ENCODE data around the gene TYW1.
"Not testable (repeated sequence)": the region's sequence is repeated elsewhere in the genome, so short reads cannot be mapped to it uniquely, and the experiment has no call there.

TYW1 gene

DNA sequence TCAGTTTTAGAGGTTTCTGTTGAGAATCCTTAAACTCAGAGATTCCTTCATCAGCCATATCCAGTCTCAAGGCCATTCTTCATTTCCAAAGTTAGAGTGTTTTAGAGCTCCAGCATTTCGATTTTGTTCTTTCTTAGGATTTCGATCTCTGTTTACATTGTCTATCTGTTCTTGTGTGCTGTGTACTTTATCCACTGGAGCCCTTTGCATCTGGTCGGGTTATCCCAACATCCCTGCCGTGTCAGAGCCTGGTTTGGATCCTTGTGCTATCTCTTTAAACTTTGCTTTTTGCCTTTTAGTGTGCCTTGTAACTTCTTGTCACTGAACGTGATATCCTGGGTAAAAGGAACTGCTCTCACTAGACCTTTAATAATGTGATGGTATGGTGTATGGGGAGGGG, 131.6 kb downstream of the TYW1 start:
- not testable (repeated sequence) for DNase-seq (ENCODE audit: low read depth in 3 of 3)

DNA sequence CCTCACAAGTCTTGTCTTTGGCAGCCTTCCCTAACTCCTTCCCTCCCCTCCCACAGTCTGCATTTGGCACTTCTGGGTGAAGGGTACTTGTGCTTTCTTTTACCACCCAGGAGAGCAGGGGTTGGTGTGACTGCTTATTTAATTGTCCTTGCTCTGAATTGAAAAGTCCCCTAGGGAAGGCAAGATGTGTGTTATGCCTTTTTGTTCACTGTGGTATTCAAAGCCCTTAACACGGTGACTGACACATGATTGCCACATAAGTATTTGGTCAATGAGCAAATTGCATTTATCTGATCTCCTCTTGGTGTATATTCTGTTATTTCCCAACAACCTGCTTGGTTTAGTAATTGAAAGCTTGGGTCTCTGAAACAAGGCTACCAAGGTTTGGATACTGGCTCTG, 134.1 kb downstream of the TYW1 start:
- not testable (repeated sequence) for DNase-seq (ENCODE audit: low read depth in 3 of 3)

- peak in 1 of 3 experiments; percentile 16 for DNase-seq (ENCODE audit: low read depth in 3 of 3)
Measured at GRCh38 chr7:67134912-67135311, 138.3 kb downstream of the TYW1 start.

GRCh38 chr7:67135617-67136486, 139.2 kb downstream of the TYW1 start:
- not testable (repeated sequence) for DNase-seq (ENCODE audit: low read depth in 3 of 3)

- DNase-seq (ENCODE audit: low read depth in 3 of 3): not testable (repeated sequence)
Measured at GRCh38 chr7:67137489-67137888, 140.9 kb downstream of the TYW1 start.

DNA sequence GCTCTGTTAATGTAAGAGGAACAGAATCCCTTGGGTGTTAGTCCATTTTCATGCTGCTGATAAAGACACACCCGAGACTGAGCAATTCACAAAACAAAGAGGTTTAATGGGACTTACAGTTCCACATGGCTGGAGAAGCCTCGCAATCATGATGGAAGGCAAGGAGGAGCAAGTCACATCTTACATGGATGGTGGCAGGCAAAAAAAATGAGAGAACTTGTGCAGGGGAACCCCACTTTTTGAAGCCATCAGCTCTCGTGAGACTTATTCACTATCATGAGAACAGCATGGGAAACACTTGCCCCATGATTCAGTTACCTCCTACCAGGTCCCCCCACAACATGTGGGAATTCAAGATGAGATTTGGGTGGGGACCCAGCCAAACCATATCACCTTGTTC, 143.2 kb downstream of the TYW1 start:
- DNase-seq (ENCODE audit: low read depth in 3 of 3): not testable (repeated sequence)

DNA sequence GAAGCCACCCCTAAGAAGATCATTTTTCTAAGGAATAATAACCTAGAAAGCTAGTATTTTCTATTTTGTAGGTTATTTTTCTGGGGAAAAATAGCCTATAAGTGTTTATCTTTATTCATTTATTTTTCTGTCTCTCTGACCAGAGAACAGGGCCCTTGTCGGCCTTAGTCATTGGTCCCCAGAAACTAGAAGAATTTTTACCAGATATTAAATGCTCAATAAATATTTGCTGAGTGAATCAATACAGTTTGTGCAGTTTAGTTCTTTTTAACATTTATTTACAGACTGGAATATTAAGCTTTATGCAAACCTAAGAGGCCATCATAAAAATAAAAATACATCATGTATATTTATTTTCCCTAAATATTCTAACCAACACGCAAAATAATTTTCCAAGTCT, 144.4 kb downstream of the TYW1 start:
- DNase-seq (ENCODE audit: low read depth in 3 of 3): not testable (repeated sequence)

- DNase-seq (ENCODE audit: low read depth in 3 of 3): not testable (repeated sequence)
Measured at GRCh38 chr7:67143091-67143786, 146.6 kb downstream of the TYW1 start.

DNA sequence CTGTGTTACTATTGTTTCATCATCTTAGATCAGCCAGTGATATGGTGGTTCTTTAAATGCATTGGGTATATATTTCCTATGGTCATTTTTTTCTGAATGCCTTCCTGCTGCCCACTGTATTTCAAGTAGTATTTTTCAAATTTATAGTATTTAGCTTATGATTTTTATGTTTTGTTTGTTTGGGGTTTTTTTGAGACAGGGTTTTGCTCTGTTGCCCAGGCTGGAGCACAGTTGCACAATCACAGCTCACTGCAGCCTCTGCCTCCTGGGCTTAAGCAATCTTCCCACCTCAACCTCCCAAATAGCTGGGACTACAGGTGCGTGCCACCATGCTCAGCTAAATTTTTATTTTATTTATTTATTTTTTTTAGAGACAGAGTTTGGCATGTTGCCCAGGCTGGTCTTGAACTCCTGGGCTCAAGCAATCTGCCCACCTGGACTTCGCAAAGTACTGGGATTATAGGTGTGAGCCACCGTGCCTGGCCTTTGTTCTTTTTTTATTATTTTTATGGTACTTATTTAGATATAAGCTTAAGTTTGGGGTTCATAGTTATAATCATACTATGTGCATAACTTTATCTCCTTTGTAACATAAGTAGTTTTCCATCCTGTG, 149.1 kb downstream of the TYW1 start:
- DNase-seq (ENCODE audit: low read depth in 3 of 3): not testable (repeated sequence)

GRCh38 chr7:67149131-67149530, 152.5 kb downstream of the TYW1 start:
- not testable (repeated sequence) for DNase-seq (ENCODE audit: low read depth in 3 of 3)

DNA sequence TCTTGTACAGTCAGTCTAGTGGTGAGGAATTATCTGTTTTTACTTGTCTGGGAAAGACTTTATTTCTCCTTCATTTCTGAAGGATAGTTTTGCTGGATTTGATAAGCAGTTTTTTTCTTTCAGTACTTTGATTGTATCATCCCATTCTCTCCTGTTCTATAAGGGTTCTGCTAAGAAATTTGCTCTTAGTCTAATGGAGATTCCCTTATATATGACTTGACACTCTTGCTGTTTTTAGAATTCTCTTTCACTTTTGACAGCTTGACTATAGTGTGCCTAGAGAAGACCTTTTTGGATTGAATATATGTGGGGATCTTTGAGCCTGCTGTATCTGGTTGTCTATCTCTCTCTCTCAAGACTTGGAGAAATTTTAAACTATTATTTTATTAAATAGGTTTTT, 157.7 kb downstream of the TYW1 start:
- DNase-seq (ENCODE audit: low read depth in 3 of 3): not testable (repeated sequence)

DNA sequence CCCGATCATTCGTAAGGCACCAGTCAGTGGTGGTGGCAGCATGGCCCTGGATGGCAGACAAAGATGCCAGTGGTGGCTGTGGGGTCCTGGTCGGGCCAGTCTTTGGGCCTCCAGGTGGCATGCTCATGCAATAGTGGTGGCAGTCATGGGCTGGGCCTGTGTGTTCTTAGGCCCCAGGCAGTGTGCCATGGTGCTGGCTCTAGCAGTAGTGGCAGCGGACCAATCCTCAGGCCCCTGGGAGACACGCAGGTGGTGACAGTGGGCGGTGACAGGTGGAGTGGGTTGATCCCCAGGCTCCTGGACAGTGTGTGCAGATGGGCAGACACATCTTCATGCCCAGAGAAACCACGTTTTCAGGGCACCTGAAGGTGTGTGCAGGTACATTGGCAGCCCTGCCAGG, 159.4 kb downstream of the TYW1 start:
- not testable (repeated sequence) for DNase-seq (ENCODE audit: low read depth in 3 of 3)

DNA sequence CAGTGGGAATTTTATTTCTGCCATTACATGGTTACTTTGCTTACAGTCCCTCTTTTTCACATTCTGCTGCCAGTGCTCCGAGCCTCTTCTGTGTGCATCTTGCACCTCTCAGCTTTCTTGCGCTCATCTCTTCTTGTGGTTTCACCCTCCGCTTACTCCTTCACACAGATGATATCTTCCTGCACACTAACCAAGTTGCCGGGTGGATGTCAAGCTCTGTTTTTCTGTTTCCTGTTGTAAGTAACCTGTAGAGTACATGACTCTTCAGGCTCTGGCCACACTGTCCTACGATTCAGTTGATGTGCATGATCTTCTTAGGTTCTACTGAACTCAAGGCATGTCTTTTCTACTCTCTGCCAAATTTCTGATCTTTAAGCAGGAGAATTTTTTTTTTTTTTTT, 166.7 kb downstream of the TYW1 start:
- not testable (repeated sequence) for DNase-seq (ENCODE audit: low read depth in 3 of 3)

DNA sequence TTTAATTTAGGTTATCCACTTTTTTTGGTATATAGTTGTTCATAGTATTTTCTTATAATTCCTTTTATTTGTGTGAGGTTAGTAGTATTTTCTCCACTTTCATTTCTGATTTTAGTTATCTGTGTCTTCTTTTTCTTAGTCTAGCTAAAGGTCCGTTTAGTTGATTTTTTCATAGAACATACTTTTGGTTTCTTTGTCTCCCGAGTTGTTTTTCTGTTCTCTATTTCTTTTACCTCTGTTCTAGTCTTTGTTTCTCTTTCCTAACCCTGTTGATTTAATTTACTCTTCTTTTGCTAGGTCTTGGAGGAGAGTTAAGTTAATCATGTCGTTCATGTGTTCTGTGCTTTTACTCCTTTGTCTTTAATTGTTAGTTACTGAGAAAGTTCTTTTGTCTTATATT, 174.5 kb downstream of the TYW1 start:
- DNase-seq (ENCODE audit: low read depth in 3 of 3): not testable (repeated sequence)

- not testable (repeated sequence) for DNase-seq (ENCODE audit: low read depth in 3 of 3)
Measured at GRCh38 chr7:67176730-67177129, 180.1 kb downstream of the TYW1 start.

DNA sequence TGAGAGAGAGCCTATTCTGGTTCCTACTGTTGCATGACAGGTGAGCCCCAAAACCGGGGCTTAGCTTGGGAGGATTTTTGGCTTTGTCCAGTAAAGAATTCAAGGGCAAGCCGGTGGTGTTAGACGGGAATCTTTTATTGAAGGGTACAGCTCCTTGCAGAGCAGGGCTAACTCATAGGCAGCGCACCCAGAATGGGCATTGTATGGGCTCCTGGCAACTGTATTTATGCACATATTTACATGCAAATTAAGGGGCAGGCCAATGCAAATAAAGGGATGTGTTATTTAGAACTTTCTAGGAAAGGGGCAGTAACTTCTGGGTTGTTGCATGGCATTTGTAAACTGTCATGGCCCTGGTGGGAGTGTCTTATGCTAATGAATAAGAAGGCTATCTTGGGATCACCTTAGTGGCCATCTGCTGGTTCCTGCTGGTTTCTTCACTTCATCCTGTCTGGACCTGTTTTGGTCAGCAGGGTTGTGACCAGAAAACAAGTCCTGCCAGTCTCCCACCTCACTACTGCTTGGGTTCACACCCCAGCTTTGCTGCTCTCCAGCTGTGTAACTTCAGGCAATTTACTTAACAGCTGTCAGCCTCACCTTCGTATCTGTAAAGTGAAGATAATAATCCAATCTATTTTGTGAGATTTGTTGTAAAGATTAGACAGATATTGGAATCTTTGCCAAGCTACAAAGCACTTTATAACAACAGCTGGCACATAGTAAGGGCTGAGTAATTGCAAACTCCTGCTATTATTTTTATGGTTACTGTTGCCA, 182.5 kb downstream of the TYW1 start:
- DNase-seq (ENCODE audit: low read depth in 3 of 3): not testable (repeated sequence)

GRCh38 chr7:67182956-67183750, 186.5 kb downstream of the TYW1 start:
- DNase-seq (ENCODE audit: low read depth in 3 of 3): not testable (repeated sequence)

DNA sequence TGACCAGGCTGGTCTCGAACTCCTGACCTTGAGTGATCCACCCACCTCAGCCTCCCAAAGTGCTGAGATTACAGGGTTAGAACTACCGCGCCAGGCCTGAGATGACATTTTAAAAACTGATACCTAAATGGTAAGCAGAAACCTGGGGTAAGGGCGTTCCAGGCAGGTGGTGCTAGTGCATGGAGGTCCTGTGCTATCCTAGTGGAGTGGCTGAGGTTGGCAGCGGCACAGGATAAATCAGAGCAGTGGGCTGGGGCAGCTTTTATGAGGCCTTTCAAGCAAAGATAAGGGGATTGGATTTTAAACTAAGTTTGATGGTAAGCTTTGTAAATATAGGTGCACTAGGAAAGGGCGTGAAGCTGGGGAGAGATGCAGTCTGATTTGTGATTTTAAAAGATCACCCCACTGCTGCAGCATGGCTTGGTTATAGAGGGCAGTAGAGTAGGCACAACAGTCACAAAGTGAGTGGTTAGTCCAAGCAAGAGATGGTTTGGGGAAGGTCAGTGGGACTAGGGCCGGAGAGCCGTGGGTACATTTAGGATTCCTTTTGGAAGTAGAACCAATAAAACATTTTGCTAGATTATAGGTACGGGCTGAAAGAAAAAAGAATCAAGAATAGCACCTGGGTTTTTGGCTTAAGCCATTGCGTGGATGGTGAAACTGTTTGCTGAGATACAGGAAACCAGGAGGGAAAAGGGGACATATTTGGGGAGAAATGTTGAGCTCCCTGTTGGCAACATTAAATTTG, 188.5 kb downstream of the TYW1 start:
- DNase-seq (ENCODE audit: low read depth in 3 of 3): not testable (repeated sequence)

DNA sequence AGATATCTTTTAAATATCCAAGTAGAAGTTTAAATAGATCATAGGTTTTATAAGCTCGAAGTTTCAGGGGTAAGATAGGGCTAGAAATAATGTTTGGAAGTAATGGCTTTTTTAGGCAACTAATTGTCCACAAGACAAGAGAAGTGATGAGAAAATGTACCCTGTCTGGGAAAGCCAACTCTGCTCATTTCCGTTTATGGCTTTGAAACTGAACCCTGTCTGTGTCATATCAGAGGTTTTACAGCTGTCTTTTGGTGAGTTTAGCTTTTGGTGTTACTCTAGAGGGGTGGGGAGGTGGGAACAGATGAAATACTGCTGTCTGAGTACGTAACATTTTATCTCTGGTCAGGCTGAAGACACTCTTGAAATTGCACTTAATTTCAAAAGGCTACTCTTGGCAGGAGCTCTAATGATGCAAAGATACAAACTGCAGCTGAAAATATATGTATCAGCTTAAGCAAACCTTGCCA, 189.1 kb downstream of the TYW1 start:
- not testable (repeated sequence) for DNase-seq (ENCODE audit: low read depth in 3 of 3)

GRCh38 chr7:67189160-67189559, 192.5 kb downstream of the TYW1 start:
- not testable (repeated sequence) for DNase-seq (ENCODE audit: low read depth in 3 of 3)
